ENCODE measurements around the gene BPIFA3. TPM values are rescaled to one million over a fixed set of nuclear protein-coding genes. Genes with fewer than 3 reads are reported as not detected.
A peak's percentile ranks its signal among the peaks of the same experiment; 100 is the strongest.

Gene BPIFA3
- polyA plus RNA-seq (2013, experiment 1 of 2) = not detected
- polyA plus RNA-seq (2013, experiment 2 of 2) = not detected

DNA sequence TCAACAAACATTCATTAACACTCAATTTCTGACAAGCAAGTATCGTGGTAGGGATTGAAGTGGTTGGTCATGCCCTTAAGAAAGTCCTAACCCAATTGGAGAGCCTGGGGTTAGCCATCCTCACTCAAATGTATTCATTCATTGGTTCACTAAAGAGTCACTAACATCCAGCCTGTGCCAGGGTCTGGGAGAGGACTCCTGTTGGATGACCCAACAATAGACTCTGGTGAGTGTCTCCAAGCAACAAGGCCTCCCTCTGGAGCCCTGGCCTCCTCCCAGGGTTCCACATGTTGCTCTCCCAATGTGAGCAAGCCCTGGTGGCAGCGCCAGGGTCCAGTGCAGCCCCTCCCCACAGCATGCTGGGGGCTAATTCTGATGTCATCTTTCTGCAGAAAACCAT is at the start of gene BPIFA3:
TSS of gene BPIFA3 (plus strand) at position 301 of the 400 bp plus-strand sequence. CDS start 185 bp downstream, outside the sequence.
- no peak within 1 kb of the TSS for H2BK120ac ChIP-seq (ENCODE audit: low read depth, low read length)
- WGBS = 68% methylated on average over 2 of the region's 2 CpGs
- H2AK5ac ChIP-seq (ENCODE audit: low read length, severe bottlenecking) = no peak within 1 kb of the TSS
- no peak within 1 kb of the TSS for H3K23ac ChIP-seq (ENCODE audit: low read length in 2 of 2)
- H3K9me3 ChIP-seq (ENCODE audit: control insufficient read depth, low read length) = no peaks in the 10 kb centered on the region
- no peak within 1 kb of the TSS for H3K9ac ChIP-seq (ENCODE audit: low read length)
- H3K36me3 ChIP-seq (ENCODE audit: control insufficient read depth in 1 of 2, insufficient read depth in 2 of 2, low read depth in 1 of 2, low read length in 2 of 2) = no peaks in the 10 kb centered on the region
- no peak within 1 kb of the TSS for H4K91ac ChIP-seq (ENCODE audit: low read length)
- no peak within 1 kb of the TSS for H3K18ac ChIP-seq (ENCODE audit: low read depth in 1 of 2, low read length in 2 of 2)
- H2BK5ac ChIP-seq (ENCODE audit: low read depth, low read length, poor library complexity, severe bottlenecking) = no peak within 1 kb of the TSS
- no peak within 1 kb of the TSS for H3K27ac ChIP-seq (ENCODE audit: low read length, poor library complexity, severe bottlenecking)
- H2BK12ac ChIP-seq (ENCODE audit: low read length in 2 of 2) = no peak within 1 kb of the TSS
- no peak within 1 kb of the TSS for H3K4ac ChIP-seq (ENCODE audit: low read depth in 1 of 2, low read length in 2 of 2)
- no peak within 1 kb of the TSS for H2AFZ ChIP-seq (ENCODE audit: low read depth, low read length)
- H3K79me1 ChIP-seq (replicated peaks; ENCODE audit: low read length, poor library complexity, severe bottlenecking) = no peaks in the 10 kb centered on the region
- DNase-seq = no peak
- no peaks in the 10 kb centered on the region for H3K4me1 ChIP-seq (ENCODE audit: control insufficient read depth, insufficient read depth, low read depth, low read length)
- no peak within 1 kb of the TSS for H4K8ac ChIP-seq (ENCODE audit: low read length)
- no peak within 1 kb of the TSS for H3K14ac ChIP-seq (ENCODE audit: low read length in 2 of 2)
- H3K4me2 ChIP-seq (ENCODE audit: low read length, poor library complexity, severe bottlenecking) = no peak within 1 kb of the TSS
- H3K4me3 ChIP-seq (ENCODE audit: insufficient read depth in 1 of 2, low read depth in 1 of 2, low read length in 2 of 2) = no peak within 1 kb of the TSS
- H3K27me3 ChIP-seq (ENCODE audit: control insufficient read depth in 1 of 2, insufficient read depth in 1 of 2, low read length in 2 of 2) = peaks cover 21 to 62% of the 10 kb centered on the region in 2 experiments
- H2BK15ac ChIP-seq (ENCODE audit: low read depth, poor library complexity, severe bottlenecking) = no peak within 1 kb of the TSS

GRCh38 chr20:33167859-33168258 is 49.3 kb upstream of the BPIFA3 start, which contains the start of gene BPIFA2:
BPIFA2 (plus strand) TSS chr20:33168159; CDS start chr20:33169146, 987 bp downstream.
- 84% methylated on average over 7 of the region's 8 CpGs for WGBS
- no peak for DNase-seq

GRCh38 chr20:33169176-33169794 is 47.9 kb upstream of the BPIFA3 start:
- H3K23ac ChIP-seq (ENCODE audit: low read length in 2 of 2) = no peak overlapping the region
- 52% methylated on average over 8 of the region's 8 CpGs for WGBS
- H4K91ac ChIP-seq (ENCODE audit: low read length) = no peak overlapping the region
- peaks cover 18% of the 10 kb centered on the region for H3K9me3 ChIP-seq (ENCODE audit: control insufficient read depth, low read length)
- no peak overlapping the region for H2AK5ac ChIP-seq (ENCODE audit: low read length, severe bottlenecking)
- no peak overlapping the region for H3K18ac ChIP-seq (ENCODE audit: low read depth in 1 of 2, low read length in 2 of 2)
- no peaks in the 10 kb centered on the region for H3K79me1 ChIP-seq (replicated peaks; ENCODE audit: low read length, poor library complexity, severe bottlenecking)
- H2AFZ ChIP-seq (ENCODE audit: low read depth, low read length) = no peak overlapping the region
- H3K4me2 ChIP-seq (ENCODE audit: low read length, poor library complexity, severe bottlenecking) = no peak overlapping the region
- H2BK120ac ChIP-seq (ENCODE audit: low read depth, low read length) = no peak overlapping the region
- no peaks in the 10 kb centered on the region for H3K36me3 ChIP-seq (ENCODE audit: control insufficient read depth in 1 of 2, insufficient read depth in 2 of 2, low read depth in 1 of 2, low read length in 2 of 2)
- no peak overlapping the region for H2BK15ac ChIP-seq (ENCODE audit: low read depth, poor library complexity, severe bottlenecking)
- no peak overlapping the region for H3K4ac ChIP-seq (ENCODE audit: low read depth in 1 of 2, low read length in 2 of 2)
- no peak for DNase-seq
- H2BK12ac ChIP-seq (ENCODE audit: low read length in 2 of 2) = no peak overlapping the region
- H3K4me3 ChIP-seq (ENCODE audit: insufficient read depth in 1 of 2, low read depth in 1 of 2, low read length in 2 of 2) = no peak overlapping the region
- H3K14ac ChIP-seq (ENCODE audit: low read length in 2 of 2) = no peak overlapping the region
- peaks cover 6 to 14% of the 10 kb centered on the region in 2 experiments for H3K27me3 ChIP-seq (ENCODE audit: control insufficient read depth in 1 of 2, insufficient read depth in 1 of 2, low read length in 2 of 2)
- no peak overlapping the region for H3K9ac ChIP-seq (ENCODE audit: low read length)
- H4K8ac ChIP-seq (ENCODE audit: low read length) = no peak overlapping the region
- H3K27ac ChIP-seq (ENCODE audit: low read length, poor library complexity, severe bottlenecking) = no peak overlapping the region
- H2BK5ac ChIP-seq (ENCODE audit: low read depth, low read length, poor library complexity, severe bottlenecking) = no peak overlapping the region
- H3K4me1 ChIP-seq (ENCODE audit: control insufficient read depth, insufficient read depth, low read depth, low read length) = no peaks in the 10 kb centered on the region

More at GRCh38 chr20:33167859-33168258, 49.3 kb upstream of the BPIFA3 start, which contains the start of gene BPIFA2:
- Histone ChIP-seq H3K27ac (ENCODE audit: low read length, poor library complexity, severe bottlenecking) (no peak within 1 kb of the TSS), H3K14ac (ENCODE audit: low read length in 2 of 2) (no peak within 1 kb of the TSS), H3K9ac (ENCODE audit: low read length) (no peak within 1 kb of the TSS), H2BK15ac (ENCODE audit: low read depth, poor library complexity, severe bottlenecking) (no peak within 1 kb of the TSS), H3K18ac (ENCODE audit: low read depth in 1 of 2, low read length in 2 of 2) (no peak within 1 kb of the TSS), H3K9me3 (ENCODE audit: control insufficient read depth, low read length) (peaks cover 18% of the 10 kb centered on the region), H4K8ac (ENCODE audit: low read length) (no peak within 1 kb of the TSS), H2BK12ac (ENCODE audit: low read length in 2 of 2) (no peak within 1 kb of the TSS), H2BK5ac (ENCODE audit: low read depth, low read length, poor library complexity, severe bottlenecking) (no peak within 1 kb of the TSS), H3K4me1 (ENCODE audit: control insufficient read depth, insufficient read depth, low read depth, low read length) (no peaks in the 10 kb centered on the region), H3K79me1 (replicated peaks; ENCODE audit: low read length, poor library complexity, severe bottlenecking) (no peaks in the 10 kb centered on the region), H3K36me3 (ENCODE audit: control insufficient read depth in 1 of 2, insufficient read depth in 2 of 2, low read depth in 1 of 2, low read length in 2 of 2) (no peaks in the 10 kb centered on the region), H3K27me3 (ENCODE audit: control insufficient read depth in 1 of 2, insufficient read depth in 1 of 2, low read length in 2 of 2) (peaks cover 5 to 24% of the 10 kb centered on the region in 2 experiments), H4K91ac (ENCODE audit: low read length) (no peak within 1 kb of the TSS), H2BK120ac (ENCODE audit: low read depth, low read length) (no peak within 1 kb of the TSS), H3K23ac (ENCODE audit: low read length in 2 of 2) (peak within 1 kb of the TSS in 1 of 2 experiments; percentile 30), H3K4ac (ENCODE audit: low read depth in 1 of 2, low read length in 2 of 2) (no peak within 1 kb of the TSS), H3K4me2 (ENCODE audit: low read length, poor library complexity, severe bottlenecking) (no peak within 1 kb of the TSS), H2AK5ac (ENCODE audit: low read length, severe bottlenecking) (no peak within 1 kb of the TSS), H3K4me3 (ENCODE audit: insufficient read depth in 1 of 2, low read depth in 1 of 2, low read length in 2 of 2) (no peak within 1 kb of the TSS), H2AFZ (ENCODE audit: low read depth, low read length) (no peak within 1 kb of the TSS)

DNA sequence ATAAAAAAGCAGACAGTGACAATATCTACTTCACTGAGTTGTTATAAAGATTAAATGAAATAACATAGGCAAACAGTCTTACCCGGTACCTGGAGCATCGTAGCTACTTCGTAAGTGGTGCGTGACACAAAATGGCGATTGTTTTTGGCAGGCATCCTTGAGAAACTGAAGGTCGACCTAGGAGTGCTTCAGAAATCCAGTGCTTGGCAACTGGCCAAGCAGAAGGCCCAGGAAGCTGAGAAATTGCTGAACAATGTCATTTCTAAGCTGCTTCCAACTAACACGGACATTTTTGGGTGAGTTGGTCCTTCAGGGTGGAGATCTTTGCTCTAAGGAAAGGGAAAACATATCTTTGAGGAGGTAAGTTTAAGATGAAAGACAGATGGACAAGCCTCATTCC is 44.4 kb upstream of the BPIFA3 start:
- H2BK12ac ChIP-seq (ENCODE audit: low read length in 2 of 2) = no peak overlapping the region
- H3K9me3 ChIP-seq (ENCODE audit: control insufficient read depth, low read length) = peaks cover 17% of the 10 kb centered on the region
- H3K4me1 ChIP-seq (ENCODE audit: control insufficient read depth, insufficient read depth, low read depth, low read length) = no peaks in the 10 kb centered on the region
- H3K36me3 ChIP-seq (ENCODE audit: control insufficient read depth in 1 of 2, insufficient read depth in 2 of 2, low read depth in 1 of 2, low read length in 2 of 2) = no peaks in the 10 kb centered on the region
- DNase-seq = no peak
- H3K9ac ChIP-seq (ENCODE audit: low read length) = no peak overlapping the region
- no peaks in the 10 kb centered on the region for H3K79me1 ChIP-seq (replicated peaks; ENCODE audit: low read length, poor library complexity, severe bottlenecking)
- no peak overlapping the region for H2AFZ ChIP-seq (ENCODE audit: low read depth, low read length)
- 84% methylated on average over 7 of the region's 7 CpGs for WGBS
- H2BK15ac ChIP-seq (ENCODE audit: low read depth, poor library complexity, severe bottlenecking) = no peak overlapping the region
- H3K27me3 ChIP-seq (ENCODE audit: control insufficient read depth in 1 of 2, insufficient read depth in 1 of 2, low read length in 2 of 2) = peaks cover 8 to 18% of the 10 kb centered on the region in 2 experiments
- no peak overlapping the region for H3K4me3 ChIP-seq (ENCODE audit: insufficient read depth in 1 of 2, low read depth in 1 of 2, low read length in 2 of 2)
- H3K14ac ChIP-seq (ENCODE audit: low read length in 2 of 2) = no peak overlapping the region
- H3K4ac ChIP-seq (ENCODE audit: low read depth in 1 of 2, low read length in 2 of 2) = no peak overlapping the region
- no peak overlapping the region for H2AK5ac ChIP-seq (ENCODE audit: low read length, severe bottlenecking)
- H3K4me2 ChIP-seq (ENCODE audit: low read length, poor library complexity, severe bottlenecking) = no peak overlapping the region
- no peak overlapping the region for H3K23ac ChIP-seq (ENCODE audit: low read length in 2 of 2)
- H3K18ac ChIP-seq (ENCODE audit: low read depth in 1 of 2, low read length in 2 of 2) = no peak overlapping the region
- H2BK5ac ChIP-seq (ENCODE audit: low read depth, low read length, poor library complexity, severe bottlenecking) = no peak overlapping the region
- no peak overlapping the region for H2BK120ac ChIP-seq (ENCODE audit: low read depth, low read length)
- H4K8ac ChIP-seq (ENCODE audit: low read length) = no peak overlapping the region
- no peak overlapping the region for H3K27ac ChIP-seq (ENCODE audit: low read length, poor library complexity, severe bottlenecking)
- no peak overlapping the region for H4K91ac ChIP-seq (ENCODE audit: low read length)

Data from mesenchymal stem cell (in vitro differentiated cells and primary cell).